ENCODE measurements around the gene SERPINA6. TPM values are rescaled to one million over a fixed set of nuclear protein-coding genes. Genes with fewer than 3 reads are reported as not detected.

Gene SERPINA6
- total RNA-seq, 1 experiment from 2014 or later = 0.32 TPM

GRCh38 chr14:94305620-94306019, 17.5 kb downstream of the SERPINA6 start:
- no peak for DNase-seq
- intact Hi-C loops (cut with micrococcal nuclease; ENCODE audit: unreplicated experiment) = loop anchor here (2.0 to 10.0 kb wide), 3 partner anchors 123 to 271 kb away; no protein-coding TSS in a partner anchor
- H3K27me3 ChIP-seq (replicated peaks; ENCODE audit: control insufficient read depth, insufficient read depth, low read length) = no peaks in the 10 kb centered on the region
- no peak overlapping the region for H3K27ac Mint-ChIP-seq (ENCODE audit: unreplicated experiment)
- ChIA-PET POLR2A (no interaction called here), CTCF (interaction anchor here (0.5 to 1.2 kb wide), 4 partner anchors 14 to 252 kb away, joined by 3 to 5 read pairs (median 3); no protein-coding TSS in a partner anchor)
- peaks cover 4% of the 10 kb centered on the region for H3K36me3 Mint-ChIP-seq (ENCODE audit: insufficient read depth, unreplicated experiment)
- no peaks in the 10 kb centered on the region for H3K9me3 ChIP-seq
- no peaks in the 10 kb centered on the region for H3K4me1 Mint-ChIP-seq (ENCODE audit: low read depth, unreplicated experiment)
- H3K36me3 ChIP-seq (ENCODE audit: control insufficient read depth, insufficient read depth, low read length) = no peaks in the 10 kb centered on the region
- H3K4me3 Mint-ChIP-seq (ENCODE audit: unreplicated experiment) = no peak overlapping the region
- no peak overlapping the region for H3K4me3 ChIP-seq (ENCODE audit: low read depth, low read length)
- H3K9me3 Mint-ChIP-seq (ENCODE audit: unreplicated experiment) = peaks cover 14% of the 10 kb centered on the region
- no peaks in the 10 kb centered on the region; the same call in 1 of the 2 replicates for H3K4me1 ChIP-seq
- BruUV-seq (replicated peaks) = no TSS peak
- no peak for TF ChIP-seq CTCF (IDR thresholded peaks at IDR 0.05; ENCODE audit: insufficient read depth in 1 of 2, low read depth in 1 of 2, low read length in 1 of 2, severe bottlenecking in 1 of 2, unreplicated experiment in 1 of 2)
- H3K27me3 Mint-ChIP-seq (ENCODE audit: insufficient read depth, unreplicated experiment) = no peaks in the 10 kb centered on the region

DNA sequence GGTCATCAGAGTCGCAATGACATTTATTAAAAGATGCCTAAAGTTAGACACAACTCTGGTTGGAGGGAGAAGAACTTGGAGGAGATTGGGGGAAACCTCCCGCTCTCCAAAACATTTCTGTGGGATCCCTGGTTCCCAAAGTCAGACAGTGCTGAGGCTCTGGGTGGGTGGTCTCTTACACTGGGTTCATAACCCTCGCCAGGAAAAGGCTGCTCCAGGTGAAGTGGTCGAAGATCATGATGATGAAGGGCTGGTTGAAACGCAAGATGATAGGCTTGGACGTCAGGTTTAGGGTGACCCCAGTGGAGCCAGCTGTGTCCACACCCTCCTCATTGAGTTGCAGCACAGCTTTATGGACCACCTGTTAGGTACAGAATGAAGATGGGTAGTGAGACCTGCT, 18.9 kb downstream of the SERPINA6 start:
- no peak overlapping the region for H3K27ac Mint-ChIP-seq (ENCODE audit: unreplicated experiment)
- Histone ChIP-seq H3K4me3 (ENCODE audit: low read depth, low read length) (no peak overlapping the region), H3K4me1 (no peaks in the 10 kb centered on the region; the same call in 1 of the 2 replicates), H3K36me3 (ENCODE audit: control insufficient read depth, insufficient read depth, low read length) (no peaks in the 10 kb centered on the region), H3K27me3 (replicated peaks; ENCODE audit: control insufficient read depth, insufficient read depth, low read length) (no peaks in the 10 kb centered on the region), H3K9me3 (no peaks in the 10 kb centered on the region)
- BruUV-seq (replicated peaks) = no TSS peak
- peaks cover 4% of the 10 kb centered on the region for H3K36me3 Mint-ChIP-seq (ENCODE audit: insufficient read depth, unreplicated experiment)
- peaks cover 15% of the 10 kb centered on the region for H3K9me3 Mint-ChIP-seq (ENCODE audit: unreplicated experiment)
- ChIA-PET CTCF (no interaction called here), POLR2A (no interaction called here)
- no peaks in the 10 kb centered on the region for H3K4me1 Mint-ChIP-seq (ENCODE audit: low read depth, unreplicated experiment)
- no peak overlapping the region for H3K4me3 Mint-ChIP-seq (ENCODE audit: unreplicated experiment)
- H3K27me3 Mint-ChIP-seq (ENCODE audit: insufficient read depth, unreplicated experiment) = no peaks in the 10 kb centered on the region
- intact Hi-C loops (cut with micrococcal nuclease; ENCODE audit: unreplicated experiment) = loop anchor here (10.0 kb wide), 1 partner anchor 269 kb away; no protein-coding TSS in a partner anchor
- TF ChIP-seq CTCF (IDR thresholded peaks at IDR 0.05; ENCODE audit: insufficient read depth in 1 of 2, low read depth in 1 of 2, low read length in 1 of 2, severe bottlenecking in 1 of 2, unreplicated experiment in 1 of 2) = no peak
- no peak for DNase-seq

GRCh38 chr14:94303111-94303510, 20.0 kb downstream of the SERPINA6 start:
- Mint-ChIP-seq H3K27ac (ENCODE audit: unreplicated experiment) (no peak overlapping the region), H3K27me3 (ENCODE audit: insufficient read depth, unreplicated experiment) (no peaks in the 10 kb centered on the region), H3K4me1 (ENCODE audit: low read depth, unreplicated experiment) (no peaks in the 10 kb centered on the region), H3K4me3 (ENCODE audit: unreplicated experiment) (no peak overlapping the region), H3K9me3 (ENCODE audit: unreplicated experiment) (peaks cover 11% of the 10 kb centered on the region), H3K36me3 (ENCODE audit: insufficient read depth, unreplicated experiment) (peaks cover 4% of the 10 kb centered on the region)
- intact Hi-C loops (cut with micrococcal nuclease; ENCODE audit: unreplicated experiment) = loop anchor here (10.0 kb wide), 1 partner anchor 268 kb away; no protein-coding TSS in a partner anchor
- POLR2A ChIA-PET = no interaction called here
- no peaks in the 10 kb centered on the region; the same call in 1 of the 2 replicates for H3K4me1 ChIP-seq
- no peaks in the 10 kb centered on the region for H3K9me3 ChIP-seq
- H3K36me3 ChIP-seq (ENCODE audit: control insufficient read depth, insufficient read depth, low read length) = no peaks in the 10 kb centered on the region
- H3K27me3 ChIP-seq (replicated peaks; ENCODE audit: control insufficient read depth, insufficient read depth, low read length) = no peaks in the 10 kb centered on the region
- TF ChIP-seq CTCF (IDR thresholded peaks at IDR 0.05; ENCODE audit: insufficient read depth in 1 of 2, low read depth in 1 of 2, low read length in 1 of 2, severe bottlenecking in 1 of 2, unreplicated experiment in 1 of 2) = no peak
- H3K4me3 ChIP-seq (ENCODE audit: low read depth, low read length) = no peak overlapping the region
- CTCF ChIA-PET = no interaction called here
- no peak for DNase-seq
- no TSS peak for BruUV-seq (replicated peaks)

Data from Caco-2 (cell line).